HepG2 (cell line): ENCODE data around the gene INAFM2. TPM values are rescaled to one million over a fixed set of nuclear protein-coding genes. Genes with fewer than 3 reads are reported as not detected.

ENCODE experiments used
- BRCA1 ChIP-seq: sonication (generic); formaldehyde crosslinking; IDR thresholded peaks from 2 replicates; pipeline ENCODE4 v1.4.0; 2020; ENCODE audit warnings: missing genetic modification reagents
- CC2D1A ChIP-seq: sonication (generic); formaldehyde crosslinking; IDR thresholded peaks from 2 replicates; pipeline ENCODE4 v1.8.1; 2023; ENCODE audit warnings: mild to moderate bottlenecking, missing genetic modification reagents
- FIP1L1 ChIP-seq: fragments of 200-400 bp; formaldehyde crosslinking; IDR thresholded peaks from 2 replicates; pipeline ENCODE4 v1.6.1; 2018; ENCODE audit warnings: low read depth, mild to moderate bottlenecking, low read length, moderate library complexity, borderline replicate concordance; ENCODE audit not compliant: insufficient read depth
- GABPA ChIP-seq, 2 experiments: IDR thresholded peaks; 2 replicates each; pipeline ENCODE4 v1.6.1; 2011 to 2016; ENCODE audit warnings: low read depth in 2 of 2, low read length in 1 of 2, missing biosample characterization in 1 of 2, missing genetic modification characterization in 1 of 2
- GTF2F1 ChIP-seq: fragments of 150-350 bp; IDR thresholded peaks from 2 replicates; pipeline ENCODE4 v1.6.1; 2014; ENCODE audit warnings: low read length
- HNRNPLL ChIP-seq: fragments of 200-400 bp; formaldehyde crosslinking; IDR thresholded peaks from 2 replicates; pipeline ENCODE4 v1.6.1; 2017; ENCODE audit warnings: mild to moderate bottlenecking, low read depth, low read length; ENCODE audit not compliant: poor library complexity, severe bottlenecking
- KLF16 ChIP-seq, 2 experiments: sonication (generic) in 1 of 2; formaldehyde crosslinking in 1 of 2; IDR thresholded peaks; 2 replicates each; pipeline versions ENCODE4 v1.6.1 to v1.8.0; 2016 to 2023; ENCODE audit warnings: missing genetic modification reagents in 2 of 2, missing compliant biosample characterization in 1 of 2
- MAFK ChIP-seq, 2 experiments: IDR thresholded peaks in 1 of 2; conservative IDR thresholded peaks in 1 of 2; 2 replicates each; pipeline ENCODE4 v1.6.1; 2011; ENCODE audit warnings: improper control_type of control experiment in 2 of 2, low read length in 2 of 2
- MBD4 ChIP-seq: IDR thresholded peaks from 2 replicates; pipeline ENCODE4 v1.6.1; 2012; ENCODE audit warnings: low read length, inconsistent platforms, borderline replicate concordance
- NCOA2 ChIP-seq: sonication (generic); formaldehyde crosslinking; IDR thresholded peaks from 2 replicates; pipeline ENCODE4 v1.8.0; 2022; ENCODE audit warnings: inconsistent platforms
- NR2F6 ChIP-seq, 2 experiments: IDR thresholded peaks; 2 replicates each; pipeline ENCODE4 v1.6.1; 2016; ENCODE audit warnings: antibody characterized with exemption in 1 of 2, mild to moderate bottlenecking in 1 of 2
- XRCC5 ChIP-seq: fragments of 200-400 bp; formaldehyde crosslinking; optimal IDR thresholded peaks from 2 replicates; pipeline ENCODE3; 2017; ENCODE audit warnings: mild to moderate bottlenecking, low read length
- YY1 ChIP-seq: IDR thresholded peaks from 2 replicates; pipeline ENCODE4 v1.6.1; 2011; ENCODE audit warnings: low read length, low read depth, moderate library complexity, mild to moderate bottlenecking; ENCODE audit not compliant: insufficient read depth, insufficient replicate concordance
- ZC3H13 ChIP-seq: sonication (generic); formaldehyde crosslinking; IDR thresholded peaks from 2 replicates; pipeline ENCODE4 v1.8.1; 2023; ENCODE audit warnings: mild to moderate bottlenecking, missing genetic modification reagents, moderate library complexity
- ZMAT5 ChIP-seq: sonication (generic); formaldehyde crosslinking; IDR thresholded peaks from 2 replicates; pipeline ENCODE4 v1.5.0; 2020; ENCODE audit warnings: mild to moderate bottlenecking, low read depth, missing genetic modification reagents, borderline replicate concordance
- ZNF274 ChIP-seq: sonication (generic); formaldehyde crosslinking; IDR thresholded peaks from 2 replicates; pipeline ENCODE4 v1.5.1; 2020; ENCODE audit warnings: mild to moderate bottlenecking, missing genetic modification reagents
- ZNF383 ChIP-seq: sonication (generic); formaldehyde crosslinking; IDR thresholded peaks from 2 replicates; pipeline ENCODE4 v1.4.0; 2020; ENCODE audit warnings: missing genetic modification reagents, mild to moderate bottlenecking, borderline replicate concordance
- ZNF501 ChIP-seq: sonication (generic); formaldehyde crosslinking; IDR thresholded peaks from 2 replicates; pipeline ENCODE4 v1.5.1; 2020; ENCODE audit warnings: mild to moderate bottlenecking, moderate library complexity, missing genetic modification reagents
- ZNF530 ChIP-seq: sonication (generic); formaldehyde crosslinking; IDR thresholded peaks from 2 replicates; pipeline ENCODE4 v1.5.0; 2020; ENCODE audit warnings: low read depth, mild to moderate bottlenecking, missing genetic modification reagents
- ZNF672 ChIP-seq: sonication (generic); formaldehyde crosslinking; IDR thresholded peaks from 2 replicates; pipeline ENCODE4 v1.8.1; 2022; ENCODE audit warnings: missing genetic modification reagents
- ZNF792 ChIP-seq: IDR thresholded peaks from 2 replicates; pipeline ENCODE4 v1.6.1; 2016
- ZNF841 ChIP-seq: sonication (generic); formaldehyde crosslinking; IDR thresholded peaks from 2 replicates; pipeline ENCODE4 v1.8.1; 2023; ENCODE audit warnings: missing genetic modification reagents, borderline replicate concordance
- polyA plus RNA-seq, 8 experiments: library from polyadenylated mRNA; depleted of rRNA in 3 of 8; stranded (reverse) in 7 of 8; unstranded in 1 of 8; fragments of >200 nt; fragmentation: Illumina TruSeq in 4 of 8; extraction: Trizol in 4 of 8; gene quantifications; 2 replicates each; pipeline versions ENCODE4 v1.2.1 to v1.2.3, GENCODE V29; 2011 to 2016; ENCODE audit warnings: low read depth in 4 of 8, missing spikeins in 1 of 8, mixed read lengths in 1 of 8; ENCODE audit not compliant: insufficient read depth in 1 of 8
- total RNA-seq, 5 experiments: library from RNA; depleted of rRNA; stranded (reverse); fragments of >200 nt; fragmentation: Illumina TruSeq; extraction: Trizol; gene quantifications; 2 replicates each; pipeline ENCODE4 v1.2.3, GENCODE V29; 2016; ENCODE audit warnings: low read depth in 1 of 5
- TF ChIP-seq, protein P1 (sequence below): sonication (generic); formaldehyde crosslinking; IDR thresholded peaks from 2 replicates; pipeline ENCODE4 v1.5.0; 2020; ENCODE audit warnings: mild to moderate bottlenecking, missing genetic modification reagents, borderline replicate concordance
- TF ChIP-seq, protein P2 (sequence below): sonication (generic); formaldehyde crosslinking; IDR thresholded peaks from 2 replicates; pipeline ENCODE4 v1.5.1; 2020; ENCODE audit warnings: missing genetic modification reagents, mild to moderate bottlenecking, borderline replicate concordance

INAFM2 gene
- total and polyA plus RNA-seq, 2 of the 13 experiments (the other 11 are each of a cell fraction or from before 2014, with no cell fraction given) = 5.5 to 6.5 TPM

- TF ChIP-seq ZNF274 (CRISPR knock-in tag) (peak; percentile 97), ZNF501 (CRISPR knock-in tag) (peak; percentile 93), ZNF672 (CRISPR knock-in tag) (peak; percentile 91), GTF2F1 (no peak), NR2F6 (IDR thresholded peaks at IDR 0.05) (no peak), NR2F6 (CRISPR knock-in tag; IDR thresholded peaks at IDR 0.05) (peak; percentile 55), KLF16 (CRISPR knock-in tag; IDR thresholded peaks at IDR 0.05) (peak in 1 of 2 experiments; percentile 81; a peak in 2 of 4 replicates), MAFK (conservative IDR thresholded peaks at IDR 0.05 in 1 of 2, IDR thresholded peaks at IDR 0.05 in 1 of 2; ENCODE audit: low read length in 2 of 2) (no peak), MBD4 (no peak), ZNF841 (peak; percentile 93), GABPA (IDR thresholded peaks at IDR 0.05; ENCODE audit: low read depth, low read length) (no peak), GABPA (CRISPR knock-in tag; IDR thresholded peaks at IDR 0.05; ENCODE audit: low read depth) (no peak), FIP1L1 (no peak), HNRNPLL (peak; percentile 86), ZC3H13 (peak; percentile 94), ZMAT5 (no peak), ZNF792 (peak; percentile 91), CC2D1A (CRISPR knock-in tag) (0 out of 2 replicates have a peak, but pooled peaks have one; percentile 30), BRCA1 (CRISPR knock-in tag) (peak; percentile 78; the same call in 1 of the 2 replicates), YY1 (peak; percentile 67), ZNF530 (no peak), NCOA2 (CRISPR knock-in tag) (peak; percentile 58; the same call in 1 of the 2 replicates), XRCC5 (peak; percentile 89), ZNF383 (CRISPR knock-in tag) (no peak)
- TF ChIP-seq, protein P1, sequence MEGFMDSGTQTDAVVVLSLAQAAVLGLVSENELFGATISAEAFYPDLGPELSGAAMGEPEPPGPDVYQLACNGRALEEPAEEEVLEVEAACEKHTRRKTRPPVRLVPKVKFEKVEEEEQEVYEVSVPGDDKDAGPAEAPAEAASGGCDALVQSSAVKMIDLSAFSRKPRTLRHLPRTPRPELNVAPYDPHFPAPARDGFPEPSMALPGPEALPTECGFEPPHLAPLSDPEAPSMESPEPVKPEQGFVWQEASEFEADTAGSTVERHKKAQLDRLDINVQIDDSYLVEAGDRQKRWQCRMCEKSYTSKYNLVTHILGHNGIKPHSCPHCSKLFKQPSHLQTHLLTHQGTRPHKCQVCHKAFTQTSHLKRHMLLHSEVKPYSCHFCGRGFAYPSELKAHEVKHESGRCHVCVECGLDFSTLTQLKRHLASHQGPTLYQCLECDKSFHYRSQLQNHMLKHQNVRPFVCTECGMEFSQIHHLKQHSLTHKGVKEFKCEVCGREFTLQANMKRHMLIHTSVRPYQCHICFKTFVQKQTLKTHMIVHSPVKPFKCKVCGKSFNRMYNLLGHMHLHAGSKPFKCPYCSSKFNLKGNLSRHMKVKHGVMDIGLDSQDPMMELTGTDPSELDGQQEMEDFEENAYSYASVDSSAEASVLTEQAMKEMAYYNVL = 0 out of 2 replicates have a peak, but pooled peaks have one; percentile 32
- TF ChIP-seq, protein P2, sequence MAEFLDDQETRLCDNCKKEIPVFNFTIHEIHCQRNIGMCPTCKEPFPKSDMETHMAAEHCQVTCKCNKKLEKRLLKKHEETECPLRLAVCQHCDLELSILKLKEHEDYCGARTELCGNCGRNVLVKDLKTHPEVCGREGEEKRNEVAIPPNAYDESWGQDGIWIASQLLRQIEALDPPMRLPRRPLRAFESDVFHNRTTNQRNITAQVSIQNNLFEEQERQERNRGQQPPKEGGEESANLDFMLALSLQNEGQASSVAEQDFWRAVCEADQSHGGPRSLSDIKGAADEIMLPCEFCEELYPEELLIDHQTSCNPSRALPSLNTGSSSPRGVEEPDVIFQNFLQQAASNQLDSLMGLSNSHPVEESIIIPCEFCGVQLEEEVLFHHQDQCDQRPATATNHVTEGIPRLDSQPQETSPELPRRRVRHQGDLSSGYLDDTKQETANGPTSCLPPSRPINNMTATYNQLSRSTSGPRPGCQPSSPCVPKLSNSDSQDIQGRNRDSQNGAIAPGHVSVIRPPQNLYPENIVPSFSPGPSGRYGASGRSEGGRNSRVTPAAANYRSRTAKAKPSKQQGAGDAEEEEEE (CRISPR knock-in tag) = no peak
These were observed 44.5 kb downstream of the INAFM2 start (continued) for GRCh38 chr15:40367686-40368611.
